HepG2 (cell line): ENCODE data around the gene PCSK2. TPM values are rescaled to one million over a fixed set of nuclear protein-coding genes. Genes with fewer than 3 reads are reported as not detected.
A peak's percentile ranks its signal among the peaks of the same experiment; 100 is the strongest.

Experiments
- ATAC-seq: fragments of 200-7000 bp; cut with Tn5 transposase; 3 replicates; pipeline ENCODE4 v1.9.1; 2020; ENCODE audit warnings: mild to moderate bottlenecking, moderate library complexity
- BruUV-seq: library from RNA; stranded (reverse); fragments of 400-500 nt; replicated peaks from 2 replicates; lab custom pipeline; 2021; lab: Mats Ljungman, UMichigan
- CTCF ChIA-PET: fragments of 300-600 bp; formaldehyde crosslinking; extraction: SDS; loops from one replicate; lab custom pipeline; 2021; ENCODE audit warnings: low total read pairs, inconsistent platforms, low intra/inter-chr PET ratio; lab: Yijun Ruan, JAX
- POLR2A ChIA-PET: fragments of 350-600 bp; sonication (Branson Sonifier 250); formaldehyde crosslinking; loops from one replicate; lab custom pipeline; 2020; ENCODE audit warnings: antibody characterized with exemption, inconsistent platforms; lab: Yijun Ruan, JAX
- DNase-seq: peaks from one replicate; pipeline ENCODE4 v3.0.0-alpha.2; 2015; ENCODE audit warnings: low spot score
- FAIRE-seq: peaks from 3 replicates; lab custom pipeline; 2011; peaks lifted over from hg19 to GRCh38; lab: Jason Lieb, UNC
- H2AFZ ChIP-seq: one replicate; pipeline ENCODE4 v1.6.1; 2011; ENCODE audit warnings: low read length, inconsistent platforms
- H3K27ac ChIP-seq: fragments of 300-600 bp; 3 replicates; pipeline ENCODE4 v1.8.0; 2011; ENCODE audit warnings: mixed run types, mild to moderate bottlenecking, mixed read lengths, low read length, inconsistent platforms; ENCODE audit not compliant: insufficient read depth; ENCODE audit errors: extremely low read length
- H3K27me3 ChIP-seq, 2 experiments: fragments of 200-600 bp in 1 of 2; 2 replicates in 1 of 2; 3 replicates in 1 of 2; pipeline versions ENCODE4 v1.6.0 to v1.8.0; 2011; ENCODE audit warnings: low read length in 2 of 2, mild to moderate bottlenecking in 2 of 2, moderate library complexity in 2 of 2, inconsistent platforms in 1 of 2; ENCODE audit not compliant: insufficient read depth in 2 of 2, control insufficient read depth in 1 of 2
- H3K36me3 ChIP-seq, 2 experiments: fragments of 200-600 bp in 1 of 2; replicated peaks in 1 of 2; 2 replicates in 1 of 2; 3 replicates in 1 of 2; pipeline versions ENCODE4 v1.5.1 to v1.8.0; 2011; ENCODE audit warnings: low read length in 2 of 2, inconsistent platforms in 1 of 2; ENCODE audit not compliant: insufficient read depth in 2 of 2, control insufficient read depth in 1 of 2
- H3K4me1 ChIP-seq: 2 replicates; pipeline ENCODE4 v1.5.1; 2012; ENCODE audit warnings: low read length, inconsistent platforms; ENCODE audit not compliant: insufficient read depth
- H3K4me2 ChIP-seq: 2 replicates; pipeline ENCODE4 v1.6.0; 2011; ENCODE audit warnings: low read depth, low read length, inconsistent platforms
- H3K4me3 ChIP-seq, 3 experiments: fragments of 200-600 bp in 1 of 3; sonication (generic), shearing (Covaris generic) in 1 of 3; replicated peaks in 1 of 3; 2 replicates each; pipeline ENCODE4 v1.5.1; 2011 to 2016; ENCODE audit warnings: low read length in 3 of 3, inconsistent platforms in 2 of 3, low read depth in 2 of 3, mild to moderate bottlenecking in 2 of 3, control low read depth in 1 of 3, mixed read lengths in 1 of 3; ENCODE audit not compliant: insufficient read depth in 1 of 3
- H3K79me2 ChIP-seq: one replicate; pipeline ENCODE4 v1.6.1; 2011; ENCODE audit warnings: low read length, inconsistent platforms; ENCODE audit not compliant: insufficient read depth
- H3K9ac ChIP-seq: 2 replicates; pipeline ENCODE4 v1.6.0; 2011; ENCODE audit warnings: mild to moderate bottlenecking, low read depth, low read length, inconsistent platforms; ENCODE audit not compliant: insufficient read depth
- H3K9me3 ChIP-seq: 2 replicates; pipeline ENCODE4 v1.5.1; 2012; ENCODE audit warnings: mild to moderate bottlenecking, low read length
- H4K20me1 ChIP-seq: 2 replicates; pipeline ENCODE4 v1.6.0; 2011; ENCODE audit warnings: inconsistent platforms, mild to moderate bottlenecking, low read length, moderate library complexity; ENCODE audit not compliant: insufficient read depth
- BRCA1 ChIP-seq: sonication (generic); formaldehyde crosslinking; IDR thresholded peaks from 2 replicates; pipeline ENCODE4 v1.4.0; 2020; ENCODE audit warnings: missing genetic modification reagents
- HNRNPH1 ChIP-seq: fragments of 200-400 bp; formaldehyde crosslinking; optimal IDR thresholded peaks from 2 replicates; pipeline ENCODE3; 2017; ENCODE audit warnings: mild to moderate bottlenecking, low read depth, low read length
- MTA1 ChIP-seq: sonication (generic); formaldehyde crosslinking; IDR thresholded peaks from 2 replicates; pipeline ENCODE4 v1.4.0; 2020; ENCODE audit warnings: missing genetic modification reagents, mild to moderate bottlenecking, borderline replicate concordance
- NFKB2 ChIP-seq: sonication (generic); formaldehyde crosslinking; IDR thresholded peaks from 2 replicates; pipeline ENCODE4 v1.4.0; 2020; ENCODE audit warnings: missing genetic modification reagents, borderline replicate concordance
- NR2F2 ChIP-seq: IDR thresholded peaks from 2 replicates; pipeline ENCODE4 v1.6.1; 2012; ENCODE audit warnings: low read depth, inconsistent platforms, borderline replicate concordance
- POLR2A ChIP-seq, 2 experiments: IDR thresholded peaks; 2 replicates each; pipeline ENCODE4 v1.6.1; 2011; ENCODE audit warnings: low read depth in 2 of 2, low read length in 2 of 2, mild to moderate bottlenecking in 1 of 2, moderate library complexity in 1 of 2; ENCODE audit not compliant: insufficient read depth in 1 of 2
- PRPF4 ChIP-seq: fragments of 200-400 bp; formaldehyde crosslinking; IDR thresholded peaks from 2 replicates; pipeline ENCODE4 v1.6.1; 2016; ENCODE audit warnings: low read length, low read depth; ENCODE audit not compliant: poor library complexity, severe bottlenecking
- STAG1 ChIP-seq: sonication (generic); formaldehyde crosslinking; IDR thresholded peaks from 2 replicates; pipeline ENCODE4 v1.4.0; 2020; ENCODE audit warnings: missing genetic modification reagents
- TP53 ChIP-seq: sonication (generic); formaldehyde crosslinking; conservative IDR thresholded peaks from 2 replicates; pipeline ENCODE4 v1.4.0; 2020; ENCODE audit warnings: missing genetic modification reagents
- XRCC5 ChIP-seq: fragments of 200-400 bp; formaldehyde crosslinking; optimal IDR thresholded peaks from 2 replicates; pipeline ENCODE3; 2017; ENCODE audit warnings: mild to moderate bottlenecking, low read length
- YEATS4 ChIP-seq: sonication (generic); formaldehyde crosslinking; IDR thresholded peaks from 2 replicates; pipeline ENCODE4 v1.4.0; 2020; ENCODE audit warnings: missing genetic modification reagents, borderline replicate concordance
- ZEB1 ChIP-seq: IDR thresholded peaks from 2 replicates; pipeline ENCODE4 v1.6.1; 2012; ENCODE audit warnings: mild to moderate bottlenecking, low read depth, inconsistent platforms; ENCODE audit not compliant: insufficient replicate concordance
- ZFYVE20 ChIP-seq: sonication (generic); formaldehyde crosslinking; IDR thresholded peaks from 2 replicates; pipeline ENCODE4 v1.8.0; 2023; ENCODE audit warnings: low read depth, mild to moderate bottlenecking, moderate library complexity, missing genetic modification reagents, borderline replicate concordance
- ZKSCAN1 ChIP-seq: fragments of 150-350 bp; IDR thresholded peaks from 2 replicates; pipeline ENCODE4 v1.6.1; 2014; ENCODE audit warnings: low read length
- ZNF253 ChIP-seq: sonication (generic); formaldehyde crosslinking; IDR thresholded peaks from 2 replicates; pipeline ENCODE4 v1.8.0; 2022; ENCODE audit warnings: mild to moderate bottlenecking, missing genetic modification reagents, borderline replicate concordance
- ZNF333 ChIP-seq: sonication (generic); formaldehyde crosslinking; IDR thresholded peaks from 2 replicates; pipeline ENCODE4 v1.4.0; 2020; ENCODE audit warnings: mild to moderate bottlenecking, missing genetic modification reagents, borderline replicate concordance
- ZNF460 ChIP-seq: sonication (generic); formaldehyde crosslinking; IDR thresholded peaks from 2 replicates; pipeline ENCODE4 v1.5.1; 2020; ENCODE audit warnings: missing genetic modification reagents, mild to moderate bottlenecking, borderline replicate concordance
- ZNF468 ChIP-seq: sonication (generic); formaldehyde crosslinking; IDR thresholded peaks from 2 replicates; pipeline ENCODE4 v1.8.0; 2022; ENCODE audit warnings: mild to moderate bottlenecking, moderate library complexity, missing genetic modification reagents
- ZNF703 ChIP-seq: sonication (generic); formaldehyde crosslinking; IDR thresholded peaks from 2 replicates; pipeline ENCODE4 v1.5.1; 2020; ENCODE audit warnings: missing genetic modification reagents, mild to moderate bottlenecking, moderate library complexity, borderline replicate concordance
- ZNF879 ChIP-seq: sonication (generic); formaldehyde crosslinking; IDR thresholded peaks from 2 replicates; pipeline ENCODE4 v1.8.1; 2023; ENCODE audit warnings: missing genetic modification reagents
- WGBS: methylation state at CpG from one replicate; pipeline ENCODE4 v1.1.6; 2017; ENCODE audit warnings: low lambda C conversion rate; 5-methylcytosine and 5-hydroxymethylcytosine counted together
- in situ Hi-C: cut with HindIII; loops from 2 replicates; pipeline ENCODE4 v1.10.0; 2017; ENCODE audit warnings: low pct_unique_long_range_greater_than_20kb; ENCODE audit not compliant: extremely low pct_ligation_motif_present
- intact Hi-C: fragments of 100-400 bp; cut with micrococcal nuclease; formaldehyde crosslinking; loops from one replicate; pipeline ENCODE4 v1.10.0; 2022; ENCODE audit not compliant: unreplicated experiment
- polyA plus RNA-seq, 8 experiments: library from polyadenylated mRNA; depleted of rRNA in 3 of 8; stranded (reverse) in 7 of 8; unstranded in 1 of 8; fragments of >200 nt; fragmentation: Illumina TruSeq in 4 of 8; extraction: Trizol in 4 of 8; gene quantifications; 2 replicates each; pipeline versions ENCODE4 v1.2.1 to v1.2.3, GENCODE V29; 2011 to 2016; ENCODE audit warnings: low read depth in 4 of 8, missing spikeins in 1 of 8, mixed read lengths in 1 of 8; ENCODE audit not compliant: insufficient read depth in 1 of 8
- total RNA-seq, 5 experiments: library from RNA; depleted of rRNA; stranded (reverse); fragments of >200 nt; fragmentation: Illumina TruSeq; extraction: Trizol; gene quantifications; 2 replicates each; pipeline ENCODE4 v1.2.3, GENCODE V29; 2016; ENCODE audit warnings: low read depth in 1 of 5
- TF ChIP-seq, protein P1 (sequence below): sonication (generic); formaldehyde crosslinking; conservative IDR thresholded peaks from 2 replicates; pipeline ENCODE4 v1.8.0; 2022; ENCODE audit warnings: missing genetic modification reagents
- TF ChIP-seq, protein P2 (sequence below): sonication (generic); formaldehyde crosslinking; IDR thresholded peaks from 2 replicates; pipeline ENCODE4 v1.4.0; 2020; ENCODE audit warnings: missing genetic modification reagents
- TF ChIP-seq, protein P3 (sequence below): sonication (generic); formaldehyde crosslinking; IDR thresholded peaks from 2 replicates; pipeline ENCODE4 v1.8.0; 2022; ENCODE audit warnings: missing genetic modification reagents, low read depth, mild to moderate bottlenecking, borderline replicate concordance

PCSK2 gene
- total and polyA plus RNA-seq, 2 of the 13 experiments (the other 11 are each of a cell fraction or from before 2014, with no cell fraction given): not detected

DNA sequence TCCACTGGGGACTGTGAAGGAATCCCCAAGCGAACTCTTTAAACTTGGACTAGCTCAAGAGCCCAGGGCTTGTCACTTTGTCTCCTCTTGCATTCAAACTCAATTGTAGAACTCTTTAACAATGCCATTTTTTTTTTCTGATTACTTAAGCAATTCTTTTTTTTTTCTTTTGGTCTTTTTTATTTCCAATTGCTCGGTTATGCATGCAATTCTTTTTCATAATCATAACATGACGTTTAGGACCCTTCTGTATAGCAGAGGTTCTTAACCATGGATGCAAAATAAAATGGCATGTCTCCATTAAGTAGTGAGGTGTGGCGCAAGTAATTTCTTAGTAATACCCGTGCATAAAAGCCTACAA lies 304.8 kb downstream of the PCSK2 start:
- intact Hi-C loops (loop anchor here (1.0 to 5.0 kb wide), 2 partner anchors 26 to 466 kb away; no protein-coding TSS in a partner anchor), in situ Hi-C loops (loop anchor here (10.0 kb wide), 1 partner anchor 403 kb away; no protein-coding TSS in a partner anchor)
- BruUV-seq: TSS peak; percentile 83
- ChIA-PET POLR2A (interaction anchor here (0.8 to 1.4 kb wide), 5 partner anchors 38 to 756 kb away, joined by 3 to 4 read pairs (median 3); partner anchors contain the start of genes DSTN and ZNF133), CTCF (interaction anchor here (0.9 kb wide), 1 partner anchor 26 kb away, joined by 3 read pairs; no protein-coding TSS in a partner anchor)
- WGBS: 31% methylated on average over 5 of the region's 5 CpGs
- Histone ChIP-seq H3K27ac (no peak overlapping the region), H3K79me2 (no peaks in the 10 kb centered on the region), H3K4me3 (peak overlapping the region; percentile 41 to 67 (median 49)), H3K4me2 (peak overlapping the region; percentile 73), H3K4me1 (peaks cover 29% of the 10 kb centered on the region), H4K20me1 (no peaks in the 10 kb centered on the region; the same call in 1 of the 2 replicates), H3K9ac (peak overlapping the region; percentile 40), H3K9me3 (no peaks in the 10 kb centered on the region), H2AFZ (peak overlapping the region; percentile 8), H3K36me3 (no peaks in the 10 kb centered on the region), H3K27me3 (peaks cover 0 to 10% of the 10 kb centered on the region in 2 experiments; a peak in 2 of 5 replicates)
- no peak for FAIRE-seq
- ATAC-seq: no peak
- no peak for DNase-seq
- TF ChIP-seq ZNF333 (CRISPR knock-in tag): no peak
- TF ChIP-seq ZNF879 (CRISPR knock-in tag): no peak
- no peak for TF ChIP-seq ZEB1
- no peak for TF ChIP-seq NFKB2 (CRISPR knock-in tag)
- TF ChIP-seq, protein P1, sequence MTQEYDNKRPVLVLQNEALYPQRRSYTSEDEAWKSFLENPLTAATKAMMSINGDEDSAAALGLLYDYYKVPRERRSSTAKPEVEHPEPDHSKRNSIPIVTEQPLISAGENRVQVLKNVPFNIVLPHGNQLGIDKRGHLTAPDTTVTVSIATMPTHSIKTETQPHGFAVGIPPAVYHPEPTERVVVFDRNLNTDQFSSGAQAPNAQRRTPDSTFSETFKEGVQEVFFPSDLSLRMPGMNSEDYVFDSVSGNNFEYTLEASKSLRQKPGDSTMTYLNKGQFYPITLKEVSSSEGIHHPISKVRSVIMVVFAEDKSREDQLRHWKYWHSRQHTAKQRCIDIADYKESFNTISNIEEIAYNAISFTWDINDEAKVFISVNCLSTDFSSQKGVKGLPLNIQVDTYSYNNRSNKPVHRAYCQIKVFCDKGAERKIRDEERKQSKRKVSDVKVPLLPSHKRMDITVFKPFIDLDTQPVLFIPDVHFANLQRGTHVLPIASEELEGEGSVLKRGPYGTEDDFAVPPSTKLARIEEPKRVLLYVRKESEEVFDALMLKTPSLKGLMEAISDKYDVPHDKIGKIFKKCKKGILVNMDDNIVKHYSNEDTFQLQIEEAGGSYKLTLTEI (CRISPR knock-in tag): no peak
- TF ChIP-seq TP53 (CRISPR knock-in tag): no peak
- TF ChIP-seq ZNF703 (CRISPR knock-in tag): no peak
- TF ChIP-seq MTA1 (CRISPR knock-in tag): no peak
- no peak for TF ChIP-seq ZNF460 (CRISPR knock-in tag)
- no peak for TF ChIP-seq XRCC5
- TF ChIP-seq, protein P2, sequence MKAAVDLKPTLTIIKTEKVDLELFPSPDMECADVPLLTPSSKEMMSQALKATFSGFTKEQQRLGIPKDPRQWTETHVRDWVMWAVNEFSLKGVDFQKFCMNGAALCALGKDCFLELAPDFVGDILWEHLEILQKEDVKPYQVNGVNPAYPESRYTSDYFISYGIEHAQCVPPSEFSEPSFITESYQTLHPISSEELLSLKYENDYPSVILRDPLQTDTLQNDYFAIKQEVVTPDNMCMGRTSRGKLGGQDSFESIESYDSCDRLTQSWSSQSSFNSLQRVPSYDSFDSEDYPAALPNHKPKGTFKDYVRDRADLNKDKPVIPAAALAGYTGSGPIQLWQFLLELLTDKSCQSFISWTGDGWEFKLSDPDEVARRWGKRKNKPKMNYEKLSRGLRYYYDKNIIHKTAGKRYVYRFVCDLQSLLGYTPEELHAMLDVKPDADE (CRISPR knock-in tag): no peak
- TF ChIP-seq ZFYVE20: no peak
- TF ChIP-seq ZNF253 (CRISPR knock-in tag): no peak
- TF ChIP-seq PRPF4: peak; percentile 7
- no peak for TF ChIP-seq POLR2A (IDR thresholded peaks at IDR 0.05; ENCODE audit: insufficient read depth in 1 of 2, low read depth in 2 of 2, low read length in 2 of 2)
- no peak for TF ChIP-seq STAG1 (CRISPR knock-in tag)
- TF ChIP-seq YEATS4 (CRISPR knock-in tag): no peak
- TF ChIP-seq, protein P3, sequence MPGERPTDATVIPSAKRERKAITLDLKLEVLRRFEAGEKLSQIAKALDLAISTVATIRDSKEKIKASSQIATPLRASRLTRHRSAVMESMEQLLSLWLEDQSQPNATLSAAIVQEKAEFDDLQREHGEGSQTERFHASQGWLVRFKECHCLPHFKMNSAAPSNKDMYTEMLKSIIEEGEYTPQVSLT: no peak
- TF ChIP-seq HNRNPH1: no peak
- TF ChIP-seq NR2F2: no peak
- TF ChIP-seq BRCA1 (CRISPR knock-in tag): no peak
- no peak for TF ChIP-seq ZKSCAN1
- TF ChIP-seq ZNF468 (CRISPR knock-in tag): 0 out of 2 replicates have a peak, but pooled peaks have one; percentile 7
